Measurements from ENCODE around the gene EIF4G1.

- TF ChIP-seq POLR2AphosphoS5 (IDR thresholded peaks at IDR 0.05) (no peak), CTCF (IDR thresholded peaks at IDR 0.05) (no peak), POLR2A (IDR thresholded peaks at IDR 0.05) (no peak)
Observed at GRCh38 chr3:184354754-184355153, 40.3 kb downstream of the EIF4G1 start.

Data from sigmoid colon (tissue), 4 donors.